Measurements from ENCODE around the gene SNN.

- TF ChIP-seq TAF1 (IDR thresholded peaks at IDR 0.05; ENCODE audit: low read depth, low read length): no peak
- TF ChIP-seq POLR2AphosphoS5 (IDR thresholded peaks at IDR 0.05; ENCODE audit: low read depth, low read length): no peak
- TF ChIP-seq POLR2A (IDR thresholded peaks at IDR 0.05; ENCODE audit: low read depth, low read length): no peak
Observed at GRCh38 chr16:11682655-11683096, 14.4 kb downstream of the SNN start.
